Activated T-helper 1 cell treated with anti-CD3 and anti-CD28 coated beads, Interleukin-12 subunit alpha, Interleukin-12 subunit beta, Interleukin-2, Interleukin-4 antibody, amounts not matched to agents 30 ng/mL and 10 ng/mL and 1 ng/mL, durations not matched to agents 14 hours and 24 hours and 36 hours (primary cell): ENCODE measurements around the gene STX8. TPM values are rescaled to one million over a fixed set of nuclear protein-coding genes. Genes with fewer than 3 reads are reported as not detected.
"Not testable (repeated sequence)": the region's sequence is repeated elsewhere in the genome, so short reads cannot be mapped to it uniquely, and the experiment has no call there.

ENCODE experiments used
- DNase-seq: peaks from one replicate; pipeline ENCODE4 v3.0.0; 2021; ENCODE audit warnings: low spot score
- H3K27ac Mint-ChIP-seq: one replicate; pipeline ENCODE4 v1.8.0; 2021; ENCODE audit warnings: mild to moderate bottlenecking, mixed read lengths
- H3K27me3 Mint-ChIP-seq: one replicate; pipeline ENCODE4 v1.8.0; 2022; ENCODE audit warnings: mild to moderate bottlenecking, moderate library complexity, mixed read lengths; ENCODE audit not compliant: insufficient read depth
- H3K36me3 Mint-ChIP-seq: one replicate; pipeline ENCODE4 v1.8.0; 2021; ENCODE audit warnings: low read depth, mixed read lengths
- H3K4me1 Mint-ChIP-seq: one replicate; pipeline ENCODE4 v1.8.0; 2021; ENCODE audit warnings: low read depth, mixed read lengths
- H3K4me3 Mint-ChIP-seq: one replicate; pipeline ENCODE4 v1.8.0; 2021; ENCODE audit warnings: mild to moderate bottlenecking, moderate library complexity, mixed read lengths
- H3K9me3 Mint-ChIP-seq: one replicate; pipeline ENCODE4 v1.8.0; 2021; ENCODE audit warnings: mixed read lengths
- intact Hi-C: fragments of 100-400 bp; cut with micrococcal nuclease; formaldehyde crosslinking; loops from one replicate; pipeline ENCODE4 v1.15.1; 2024
- total RNA-seq: library from RNA; stranded (reverse); gene quantifications from 2 replicates; pipeline ENCODE4 v1.2.3, GENCODE V29; 2022

STX8 gene
- total RNA-seq, 1 donor from 2014 or later: 47.2 TPM

DNA sequence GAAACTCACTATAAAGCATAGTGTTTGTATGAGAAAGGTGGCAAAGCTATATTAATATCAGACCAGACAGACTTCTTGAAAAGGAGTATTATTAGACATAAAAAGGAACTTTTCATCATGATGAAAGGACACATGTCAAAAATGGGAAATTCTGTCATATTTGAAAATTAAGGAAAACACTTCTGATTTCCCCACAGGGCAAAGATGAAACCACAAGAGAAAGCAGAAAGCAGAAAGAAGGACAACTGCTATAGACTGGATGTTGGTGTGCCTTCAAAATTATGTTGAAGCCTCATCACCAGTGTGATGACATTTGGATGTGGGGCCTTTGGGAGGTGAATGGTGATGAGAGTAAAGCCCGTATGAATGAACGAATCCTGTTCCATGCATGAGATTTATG lies 193.0 kb downstream of the STX8 start:
- no peak overlapping the region for H3K4me3 Mint-ChIP-seq
- no peaks in the 10 kb centered on the region for H3K36me3 Mint-ChIP-seq
- H3K9me3 Mint-ChIP-seq: no peaks in the 10 kb centered on the region
- intact Hi-C loops: no loop called here
- no peak for DNase-seq
- no peaks in the 10 kb centered on the region for H3K4me1 Mint-ChIP-seq
- no peaks in the 10 kb centered on the region for H3K27me3 Mint-ChIP-seq
- H3K27ac Mint-ChIP-seq: no peak overlapping the region

DNA sequence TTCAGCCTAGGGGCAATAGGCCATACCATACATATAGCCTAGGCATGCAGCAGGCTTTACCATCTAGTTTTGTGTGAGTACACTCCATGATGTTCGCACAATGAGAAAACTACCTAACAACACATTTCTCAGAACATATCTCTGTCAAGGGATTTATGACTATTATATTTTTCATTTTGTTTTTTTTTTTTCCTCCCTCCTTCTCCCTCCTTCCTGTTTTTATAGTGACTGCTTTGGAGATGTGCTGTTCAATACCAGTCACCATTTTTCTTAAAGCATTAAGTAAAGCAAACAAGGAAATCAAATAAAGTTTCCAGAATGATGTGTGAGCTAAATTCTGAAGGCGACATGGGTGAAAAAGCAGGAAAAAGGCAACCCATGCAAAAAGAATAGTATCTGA lies 194.6 kb downstream of the STX8 start:
- Mint-ChIP-seq H3K36me3 (peaks cover 5% of the 10 kb centered on the region), H3K27me3 (no peaks in the 10 kb centered on the region), H3K4me3 (no peak overlapping the region), H3K27ac (no peak overlapping the region), H3K9me3 (no peaks in the 10 kb centered on the region), H3K4me1 (no peaks in the 10 kb centered on the region)
- no peak for DNase-seq
- intact Hi-C loops: no loop called here

DNA sequence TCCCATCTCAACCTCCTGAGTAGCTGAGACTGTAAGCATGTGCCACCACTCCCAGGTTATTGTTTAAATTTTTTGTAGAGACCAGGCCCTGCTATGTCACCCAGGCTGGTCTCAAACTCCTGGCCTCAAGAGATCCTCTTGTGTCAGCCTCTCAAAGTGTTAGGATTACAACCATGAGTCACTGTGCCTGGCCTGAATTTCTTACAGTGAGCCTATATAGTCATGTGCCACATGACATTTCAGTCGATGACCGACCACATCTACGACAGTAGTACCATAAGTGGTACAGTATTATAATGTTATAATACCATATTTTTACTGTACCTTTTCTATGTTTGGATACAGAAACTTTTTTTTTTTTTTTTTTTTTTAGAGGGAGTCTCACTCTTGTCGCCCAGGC lies 195.3 kb downstream of the STX8 start:
- H3K27ac Mint-ChIP-seq: no peak overlapping the region
- intact Hi-C loops: no loop called here
- H3K4me3 Mint-ChIP-seq: no peak overlapping the region
- no peaks in the 10 kb centered on the region for H3K9me3 Mint-ChIP-seq
- H3K36me3 Mint-ChIP-seq: peaks cover 6% of the 10 kb centered on the region
- no peak for DNase-seq
- H3K27me3 Mint-ChIP-seq: no peaks in the 10 kb centered on the region
- no peaks in the 10 kb centered on the region for H3K4me1 Mint-ChIP-seq

- H3K4me1 Mint-ChIP-seq, H3K27me3 Mint-ChIP-seq, H3K4me3 Mint-ChIP-seq, H3K9me3 Mint-ChIP-seq, H3K36me3 Mint-ChIP-seq, H3K27ac Mint-ChIP-seq, DNase-seq, intact Hi-C loops: not testable (repeated sequence)
Measured at GRCh38 chr17:9376177-9376576, 199.4 kb downstream of the STX8 start.

- Mint-ChIP-seq H3K4me1 (no peaks in the 10 kb centered on the region), H3K27me3 (no peaks in the 10 kb centered on the region), H3K9me3 (no peaks in the 10 kb centered on the region), H3K4me3 (no peak overlapping the region), H3K36me3 (peaks cover under 1% of the 10 kb centered on the region), H3K27ac (no peak overlapping the region)
- no peak for DNase-seq
- intact Hi-C loops: no loop called here
Measured at GRCh38 chr17:9371019-9371418, 204.6 kb downstream of the STX8 start.

DNA sequence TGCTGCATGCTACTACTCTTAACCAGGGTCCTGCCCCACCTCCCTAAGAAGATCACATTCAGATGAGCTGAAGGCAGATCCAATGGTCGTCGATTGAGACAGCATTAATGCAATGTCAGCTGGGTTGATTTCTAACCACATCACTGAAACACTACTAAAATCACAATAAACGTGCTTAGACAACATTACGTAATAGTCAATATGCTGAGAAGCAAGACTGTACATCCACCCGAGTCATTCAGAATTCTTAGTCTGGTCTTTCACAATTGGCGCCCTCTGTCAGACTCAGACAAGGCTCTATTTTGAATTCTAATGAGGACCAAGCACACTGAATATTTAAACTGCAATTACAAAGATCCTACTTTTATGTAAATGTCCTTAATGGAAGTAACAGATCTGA lies 205.2 kb downstream of the STX8 start:
- no peaks in the 10 kb centered on the region for H3K4me1 Mint-ChIP-seq
- H3K4me3 Mint-ChIP-seq: no peak overlapping the region
- no peak overlapping the region for H3K27ac Mint-ChIP-seq
- H3K9me3 Mint-ChIP-seq: no peaks in the 10 kb centered on the region
- no peaks in the 10 kb centered on the region for H3K27me3 Mint-ChIP-seq
- intact Hi-C loops: no loop called here
- H3K36me3 Mint-ChIP-seq: no peaks in the 10 kb centered on the region
- no peak for DNase-seq

- no peaks in the 10 kb centered on the region for H3K27me3 Mint-ChIP-seq
- intact Hi-C loops: no loop called here
- DNase-seq: no peak
- H3K9me3 Mint-ChIP-seq: no peaks in the 10 kb centered on the region
- H3K4me3 Mint-ChIP-seq: no peak overlapping the region
- H3K27ac Mint-ChIP-seq: no peak overlapping the region
- H3K4me1 Mint-ChIP-seq: peaks cover 5% of the 10 kb centered on the region
- no peaks in the 10 kb centered on the region for H3K36me3 Mint-ChIP-seq
Measured at GRCh38 chr17:9368631-9369030, 207.0 kb downstream of the STX8 start.

- Mint-ChIP-seq H3K36me3 (no peaks in the 10 kb centered on the region), H3K27ac (no peak overlapping the region), H3K27me3 (no peaks in the 10 kb centered on the region), H3K4me1 (peaks cover 5% of the 10 kb centered on the region), H3K4me3 (no peak overlapping the region), H3K9me3 (no peaks in the 10 kb centered on the region)
- intact Hi-C loops: no loop called here
- DNase-seq: no peak
Measured at GRCh38 chr17:9367156-9367555, 208.5 kb downstream of the STX8 start.

- DNase-seq: no peak
- intact Hi-C loops: no loop called here
- Mint-ChIP-seq H3K27me3 (no peaks in the 10 kb centered on the region), H3K27ac (no peak overlapping the region), H3K4me1 (peaks cover 5% of the 10 kb centered on the region), H3K9me3 (no peaks in the 10 kb centered on the region), H3K4me3 (no peak overlapping the region), H3K36me3 (no peaks in the 10 kb centered on the region)
Measured at GRCh38 chr17:9364837-9365430, 210.7 kb downstream of the STX8 start.

GRCh38 chr17:9363440-9364350 lies 211.9 kb downstream of the STX8 start:
- intact Hi-C loops: no loop called here
- H3K27me3 Mint-ChIP-seq: no peaks in the 10 kb centered on the region

DNA sequence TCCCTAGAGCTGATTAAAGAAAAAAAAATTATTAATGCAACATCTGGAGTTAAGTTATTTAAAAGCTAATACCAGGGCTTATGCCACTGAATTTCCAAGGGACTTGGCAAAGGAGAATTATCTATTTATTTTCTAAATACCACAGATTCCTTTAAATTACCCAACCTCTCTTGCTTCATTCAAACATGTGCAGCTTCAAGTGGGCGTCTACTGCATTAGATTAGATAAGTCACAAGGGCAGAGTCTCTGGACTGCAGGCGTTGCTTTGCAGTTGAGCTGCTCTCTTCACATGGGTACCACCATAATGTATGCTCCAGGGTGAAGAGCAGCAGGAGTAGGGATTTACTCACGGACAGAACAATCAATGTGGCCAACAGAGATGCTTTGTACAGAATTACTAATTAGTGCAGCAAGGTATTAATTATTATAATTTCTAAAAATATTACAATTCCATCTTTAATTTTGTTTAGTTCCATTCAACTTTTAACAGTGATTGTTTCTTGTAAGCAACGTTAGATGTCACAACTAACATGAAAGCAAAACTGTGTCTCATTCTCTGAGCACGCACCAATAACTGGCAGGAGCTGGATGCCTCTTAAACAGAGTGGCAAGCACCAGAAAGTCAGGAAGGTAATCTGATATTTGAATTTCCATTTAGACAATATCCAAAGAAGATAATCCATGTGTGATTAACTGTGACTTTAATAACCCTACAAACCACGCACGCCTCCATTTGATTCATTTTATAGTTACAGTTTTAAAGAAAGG lies 214.2 kb downstream of the STX8 start:
- Mint-ChIP-seq H3K27me3 (no peaks in the 10 kb centered on the region), H3K4me1 (peaks cover 5% of the 10 kb centered on the region), H3K4me3 (no peak overlapping the region), H3K9me3 (no peaks in the 10 kb centered on the region), H3K36me3 (no peaks in the 10 kb centered on the region), H3K27ac (no peak overlapping the region)
- intact Hi-C loops: no loop called here
- DNase-seq: no peak

More at GRCh38 chr17:9363440-9364350, 211.9 kb downstream of the STX8 start:
- no peak overlapping the region for H3K27ac Mint-ChIP-seq
- H3K4me1 Mint-ChIP-seq: peaks cover 5% of the 10 kb centered on the region
- DNase-seq: no peak
- no peaks in the 10 kb centered on the region for H3K36me3 Mint-ChIP-seq
- no peak overlapping the region for H3K4me3 Mint-ChIP-seq
- no peaks in the 10 kb centered on the region for H3K9me3 Mint-ChIP-seq

DNA sequence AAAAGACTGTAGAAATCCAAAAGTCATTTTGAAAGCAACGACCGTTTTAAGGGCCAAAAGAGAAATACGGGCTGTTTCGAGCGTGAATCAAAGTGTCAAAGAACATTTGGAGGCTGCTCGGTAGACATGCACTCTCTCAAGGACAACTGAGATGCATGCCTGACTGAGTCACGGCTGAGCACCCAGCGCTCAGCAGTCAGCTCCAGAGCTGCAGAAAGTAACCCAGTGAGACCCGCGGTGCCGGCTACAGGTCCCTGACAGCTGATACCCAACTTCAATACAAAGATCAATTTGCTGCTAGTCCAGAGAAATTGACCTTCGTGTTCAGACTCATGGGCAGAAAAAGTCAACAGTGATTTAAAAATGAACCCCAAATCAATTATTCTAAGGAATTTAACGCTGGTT lies 214.9 kb downstream of the STX8 start:
- Mint-ChIP-seq H3K27me3 (no peaks in the 10 kb centered on the region), H3K9me3 (no peaks in the 10 kb centered on the region), H3K36me3 (no peaks in the 10 kb centered on the region), H3K4me1 (peaks cover 5% of the 10 kb centered on the region), H3K27ac (no peak overlapping the region), H3K4me3 (no peak overlapping the region)
- intact Hi-C loops: no loop called here
- no peak for DNase-seq

DNA sequence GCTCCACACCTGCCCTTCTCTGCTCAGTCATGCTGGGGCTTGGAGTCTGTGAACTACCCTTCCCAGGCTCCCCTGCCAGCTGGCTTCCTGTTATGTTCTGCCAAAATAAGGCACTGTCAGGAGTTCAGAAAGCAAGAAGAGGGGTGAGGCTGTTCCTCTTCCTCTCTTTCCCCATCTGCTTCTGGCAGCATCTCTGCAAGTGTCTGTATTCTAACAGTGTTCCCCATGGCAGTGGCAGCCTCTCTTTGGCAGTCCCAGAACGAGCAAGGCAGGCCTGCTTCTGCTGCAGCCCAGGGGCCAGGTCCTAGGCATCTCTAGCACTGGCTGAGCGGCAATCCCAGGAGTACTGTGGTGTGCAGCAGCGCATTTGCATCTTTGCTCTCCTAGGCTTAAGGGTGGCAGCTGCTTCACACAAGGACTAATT lies 219.1 kb downstream of the STX8 start:
- intact Hi-C loops: no loop called here
- Mint-ChIP-seq H3K9me3 (no peaks in the 10 kb centered on the region), H3K4me3 (no peak overlapping the region), H3K27ac (no peak overlapping the region), H3K4me1 (no peaks in the 10 kb centered on the region), H3K36me3 (no peaks in the 10 kb centered on the region), H3K27me3 (no peaks in the 10 kb centered on the region)
- no peak for DNase-seq
